Medulla oblongata (tissue), 1 donor: ENCODE data around the gene CORO2B.

Experiments
- DNase-seq: peaks from one replicate; pipeline ENCODE4 v3.0.0-alpha.2; 2015; ENCODE audit errors: extremely low spot score

The CORO2B gene

DNA sequence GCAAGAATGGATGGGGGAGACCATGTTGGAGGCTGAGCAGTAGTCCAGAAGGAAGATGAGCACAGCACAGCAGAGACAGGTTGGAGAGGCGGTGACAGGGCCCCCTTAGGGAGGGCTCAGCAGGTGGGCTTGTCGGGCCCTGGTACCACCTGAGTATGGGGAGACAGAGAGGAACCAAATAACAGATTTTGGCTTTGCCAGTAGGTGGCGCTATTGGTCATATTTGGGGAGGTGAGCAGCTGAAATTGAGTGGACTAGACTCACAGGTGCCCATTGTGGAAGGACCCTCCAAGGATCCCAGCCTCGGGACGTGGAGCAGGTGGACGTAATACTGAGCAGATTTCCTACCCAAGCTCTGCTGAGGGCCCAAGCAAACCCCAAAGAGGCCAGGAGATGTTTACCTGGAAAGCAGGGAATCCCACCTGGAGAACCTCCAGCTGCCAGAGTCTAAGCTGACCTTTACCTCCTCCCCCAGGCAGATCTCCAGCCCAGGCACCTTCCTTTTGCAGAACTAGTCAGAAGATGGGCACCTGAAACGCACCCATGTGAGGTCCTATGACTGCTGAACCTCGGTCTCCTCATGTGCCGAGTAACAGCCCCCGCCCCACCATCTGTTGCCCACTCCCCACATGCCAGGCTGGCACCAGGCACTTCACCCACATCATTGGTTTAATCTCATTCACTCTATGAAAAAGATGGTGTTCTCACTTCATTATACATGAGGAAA lies 24.6 kb upstream of the CORO2B start:
- peak; percentile 89 for DNase-seq

DNA sequence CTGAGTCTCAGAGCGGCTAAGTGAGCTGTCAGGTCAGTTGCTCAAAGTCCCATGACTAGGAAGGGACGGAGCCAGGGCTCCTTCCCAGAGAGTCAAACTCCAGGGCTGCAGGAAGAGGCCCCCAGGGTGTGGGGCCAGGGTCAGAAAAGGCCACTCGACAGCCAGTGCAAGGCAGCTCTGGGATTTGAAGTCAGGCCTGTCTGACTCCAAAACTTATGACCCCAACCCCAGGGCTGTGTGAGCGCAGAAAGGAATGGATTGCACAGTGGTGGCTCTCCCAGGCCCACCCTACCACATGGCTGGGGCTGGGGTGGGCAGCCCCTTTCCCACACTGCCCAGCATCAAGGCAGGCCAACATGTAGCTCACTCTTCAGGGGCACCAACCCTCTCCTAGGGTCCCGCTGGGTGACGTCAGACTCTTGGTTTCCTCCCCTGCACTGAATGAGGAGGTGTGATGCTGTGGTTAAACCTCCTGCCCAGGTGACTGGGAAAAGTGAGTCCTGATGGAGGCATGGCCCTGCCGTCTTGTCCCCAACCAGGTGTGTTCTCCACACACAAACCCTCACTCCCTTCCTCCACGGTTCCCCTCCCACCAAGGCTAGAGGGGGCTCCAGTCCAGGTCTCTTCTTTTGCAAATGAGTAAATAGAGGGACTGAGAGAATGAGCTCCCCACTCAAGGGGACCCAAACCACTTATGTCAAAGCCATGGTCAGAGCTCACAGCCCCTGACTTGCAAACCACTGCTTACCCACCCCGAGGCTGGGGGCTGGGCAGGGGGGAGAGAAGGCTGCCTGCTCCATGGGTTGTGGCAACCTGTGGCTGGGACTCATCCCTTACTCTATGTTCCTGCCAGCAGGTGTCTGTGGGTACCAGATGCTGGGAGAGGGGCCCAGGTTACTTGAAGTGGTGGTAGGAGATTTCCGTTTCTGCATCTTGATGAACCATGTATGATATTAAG lies 23.8 kb upstream of the CORO2B start:
- no peak for DNase-seq

- DNase-seq: no peak
Observed at GRCh38 chr15:68555679-68556037, 23.1 kb upstream of the CORO2B start.

GRCh38 chr15:68556139-68556990 lies 22.4 kb upstream of the CORO2B start:
- DNase-seq: no peak

DNA sequence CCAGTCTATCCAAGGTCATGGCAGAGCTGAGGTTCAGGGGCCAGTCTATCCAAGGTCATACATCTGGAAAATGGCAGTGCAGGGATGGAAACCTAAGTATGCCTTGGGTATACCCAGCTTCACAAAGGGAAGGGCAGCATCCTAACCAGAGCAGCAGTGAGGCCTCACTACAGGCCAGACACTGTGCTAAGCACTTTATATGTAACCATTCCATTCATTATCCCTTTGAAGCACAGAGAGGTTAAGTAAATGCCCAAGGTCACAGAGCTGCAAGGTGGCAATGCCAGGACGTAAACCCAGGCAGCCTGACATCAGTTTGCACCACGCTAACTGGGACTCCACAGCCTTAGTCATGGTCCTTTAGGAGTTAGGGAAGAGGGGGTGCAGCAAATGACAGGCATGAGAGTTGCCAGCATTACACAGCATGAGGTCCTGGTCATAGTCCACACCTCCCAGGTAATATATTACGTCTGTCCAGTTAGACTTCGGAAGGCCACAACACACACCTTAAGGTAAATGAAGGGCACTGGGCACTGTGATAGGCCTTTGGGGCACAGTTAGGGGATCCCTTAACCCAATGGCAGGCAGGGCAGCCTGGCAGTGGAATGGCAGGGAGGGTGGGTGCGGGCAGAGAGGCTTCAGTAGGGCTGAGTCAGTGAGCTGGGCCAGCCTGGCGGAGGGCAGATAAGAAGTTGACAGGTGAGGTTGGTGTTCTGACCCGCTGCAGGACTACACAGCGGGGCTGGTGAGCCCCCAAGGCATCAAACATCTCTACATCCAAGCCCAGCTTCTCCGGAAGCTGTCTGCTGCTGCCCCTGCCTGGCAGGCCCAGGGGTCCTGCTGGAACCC lies 21.1 kb upstream of the CORO2B start:
- DNase-seq: no peak

DNA sequence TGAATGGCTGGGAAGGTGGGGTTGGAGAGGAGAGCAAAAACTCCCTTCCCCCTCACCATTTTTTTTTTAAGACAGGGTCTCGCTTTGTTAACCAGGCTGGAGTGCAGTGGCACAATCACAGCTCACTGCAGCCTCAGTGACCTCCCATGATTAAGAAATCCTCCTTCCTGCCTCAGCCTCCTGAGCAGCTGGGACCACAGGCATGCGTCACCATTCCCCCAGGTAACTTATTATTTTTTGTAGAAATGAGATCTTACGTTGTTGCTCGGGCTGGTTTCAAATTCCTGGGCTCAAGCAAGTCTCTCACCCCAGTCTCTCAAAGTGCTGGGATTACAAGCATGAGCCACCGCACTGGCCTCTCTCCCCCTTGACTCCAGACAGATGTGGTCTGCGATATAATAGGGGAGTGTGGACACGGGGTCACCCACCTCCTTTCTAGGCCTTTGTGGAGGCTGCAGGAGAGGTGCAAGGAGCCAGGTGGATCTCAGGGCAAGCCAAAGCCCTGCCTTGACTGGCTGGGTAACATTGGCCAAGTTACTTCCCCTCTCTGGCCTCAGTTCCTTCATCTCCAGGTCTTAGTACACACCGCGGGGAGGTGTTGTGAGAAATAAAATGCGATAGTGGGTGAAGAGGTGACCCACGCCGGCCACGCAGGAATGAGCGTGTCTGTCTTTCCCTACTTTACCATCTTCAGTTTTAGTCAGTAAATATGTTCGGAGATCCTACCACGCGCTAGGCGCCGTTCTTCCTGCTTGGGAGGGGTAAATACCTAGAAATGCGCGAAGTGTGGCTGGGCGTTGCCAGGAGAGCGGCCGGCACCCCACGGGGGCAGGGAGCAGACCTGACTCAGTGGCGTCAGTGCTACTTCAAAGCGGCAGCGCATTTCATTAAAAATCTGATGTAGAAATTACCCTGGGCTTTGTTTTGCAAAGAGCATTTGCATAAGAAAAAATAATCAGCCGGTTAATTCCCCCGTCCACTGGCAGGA lies 20.2 kb upstream of the CORO2B start:
- DNase-seq: no peak

- peak; percentile 86 for DNase-seq
Observed at GRCh38 chr15:68559345-68560310, 19.2 kb upstream of the CORO2B start.

- DNase-seq: no peak
Observed at GRCh38 chr15:68560501-68561113, 18.2 kb upstream of the CORO2B start.

DNA sequence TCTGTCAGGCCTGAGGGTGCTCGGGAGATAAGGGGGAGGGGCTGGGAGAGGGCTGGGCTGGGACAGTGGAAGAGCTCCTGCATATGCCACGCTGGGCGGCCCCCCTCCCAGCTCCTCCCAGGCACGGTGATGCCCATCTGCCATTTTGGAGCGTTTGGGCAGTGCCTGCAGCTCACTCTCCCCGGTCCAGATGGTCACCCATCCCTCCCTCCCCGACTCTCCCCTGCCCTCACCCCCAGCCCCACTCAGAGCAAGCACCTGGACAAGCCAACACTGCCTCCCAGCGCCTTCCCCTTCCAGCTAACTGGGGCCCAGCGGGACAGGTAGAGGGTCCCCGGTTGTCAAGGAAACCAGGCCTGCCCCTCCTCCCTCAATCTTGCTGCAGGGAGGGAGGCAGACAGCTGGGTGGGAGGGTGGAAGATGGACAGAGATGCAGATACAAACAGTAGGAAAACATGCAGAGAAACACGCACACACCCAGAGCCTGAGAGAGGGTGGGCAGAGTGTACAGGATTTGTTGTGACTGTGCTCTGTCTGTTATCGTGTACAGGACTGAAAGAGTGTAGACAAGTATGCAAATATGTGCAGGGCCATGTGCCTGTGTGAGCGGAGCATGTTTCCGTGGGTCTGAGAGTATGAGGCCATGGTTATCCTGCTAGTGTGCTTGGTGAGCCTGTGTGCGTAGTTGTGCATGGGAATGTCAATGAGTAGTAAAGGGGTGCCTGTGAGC lies 17.5 kb upstream of the CORO2B start:
- no peak for DNase-seq

- DNase-seq: no peak
Observed at GRCh38 chr15:68561901-68562300, 16.9 kb upstream of the CORO2B start.

- no peak for DNase-seq
Observed at GRCh38 chr15:68564173-68564572, 14.6 kb upstream of the CORO2B start.

DNA sequence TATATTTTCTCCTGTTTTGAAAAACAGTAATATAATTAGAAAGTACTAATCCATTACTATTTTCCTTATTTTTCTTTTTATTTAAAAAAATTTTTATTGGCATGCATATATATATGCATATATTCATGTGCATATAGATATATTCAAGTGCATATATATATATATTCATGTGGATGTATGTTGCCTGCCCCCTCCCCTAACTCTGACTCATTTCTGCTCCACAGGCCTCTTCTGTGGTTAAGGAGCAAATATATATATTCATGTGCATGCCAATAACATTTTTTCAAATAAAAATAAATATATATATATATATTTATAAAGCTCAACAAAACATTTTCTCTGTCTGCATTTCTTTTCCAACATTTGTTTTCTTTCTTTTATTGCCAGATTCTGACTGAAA lies 13.6 kb upstream of the CORO2B start:
- no peak for DNase-seq

DNA sequence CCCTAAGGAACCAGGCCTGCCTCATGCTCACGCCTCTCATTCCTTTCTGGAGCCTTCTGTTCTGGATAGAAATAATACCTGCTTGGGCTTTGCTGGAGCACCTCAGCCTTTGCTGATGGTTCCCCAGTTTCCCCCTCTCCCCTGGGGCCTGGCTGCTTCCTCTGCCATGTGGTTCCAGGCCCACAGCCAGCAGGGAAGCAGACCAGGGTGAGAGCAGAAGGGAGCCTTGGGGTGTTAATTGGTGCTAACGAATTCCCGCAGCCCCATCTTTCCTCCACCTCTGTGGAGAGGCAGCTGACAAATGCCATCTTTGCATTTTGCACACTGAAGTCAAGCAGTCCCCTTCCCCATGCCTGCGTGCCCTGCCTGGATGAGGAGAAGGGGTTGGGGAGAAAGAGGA lies 13.1 kb upstream of the CORO2B start:
- DNase-seq: no peak

DNA sequence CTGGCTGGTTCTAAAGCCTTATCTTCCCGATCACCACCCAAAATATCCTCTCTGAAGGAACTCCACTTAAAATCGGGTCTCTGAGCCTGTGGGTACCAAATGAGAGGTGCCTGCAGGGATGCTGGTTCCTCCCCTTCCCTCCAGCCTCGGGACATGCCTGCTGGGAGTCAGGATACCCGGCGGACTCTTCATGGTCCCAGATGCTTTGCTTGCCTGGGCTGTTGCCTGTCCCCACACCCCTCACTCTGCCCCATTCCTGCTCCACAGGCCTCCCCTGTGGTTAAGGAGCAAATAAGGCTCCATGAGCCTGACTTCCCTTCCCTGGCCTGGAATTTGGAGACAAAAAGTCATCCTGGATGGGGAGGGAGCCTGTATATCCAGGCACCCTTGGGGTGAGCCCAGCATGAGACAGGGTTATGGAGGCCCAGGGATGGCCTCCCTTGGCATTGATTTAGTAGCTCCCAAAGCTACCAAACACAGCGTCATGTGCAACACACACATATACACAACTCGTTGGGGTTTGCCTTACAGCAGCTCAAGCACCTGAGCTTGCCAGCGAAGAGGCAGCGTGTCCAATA lies 12.3 kb upstream of the CORO2B start:
- no peak for DNase-seq

DNA sequence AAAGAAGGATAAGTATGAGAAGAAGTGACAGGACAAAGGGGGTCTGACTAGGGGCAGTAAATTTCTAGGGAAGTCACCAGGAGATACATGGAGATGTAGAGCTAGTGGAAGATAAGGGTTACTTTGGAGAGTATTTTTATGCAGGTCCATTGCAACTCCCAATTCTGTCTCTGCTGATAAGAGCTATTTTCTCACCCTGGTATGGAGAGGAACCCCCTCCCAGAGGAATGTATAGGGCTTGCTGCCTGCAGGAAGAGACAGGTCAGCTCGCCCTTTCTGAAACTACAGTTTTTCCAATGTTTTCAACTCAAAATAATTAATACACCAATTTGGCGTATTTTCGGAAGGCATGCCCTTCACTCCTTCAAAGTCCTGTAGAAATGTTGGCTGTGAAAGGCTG lies 11.4 kb upstream of the CORO2B start:
- DNase-seq: no peak

- no peak for DNase-seq
Observed at GRCh38 chr15:68570974-68571373, 7.8 kb upstream of the CORO2B start.

DNA sequence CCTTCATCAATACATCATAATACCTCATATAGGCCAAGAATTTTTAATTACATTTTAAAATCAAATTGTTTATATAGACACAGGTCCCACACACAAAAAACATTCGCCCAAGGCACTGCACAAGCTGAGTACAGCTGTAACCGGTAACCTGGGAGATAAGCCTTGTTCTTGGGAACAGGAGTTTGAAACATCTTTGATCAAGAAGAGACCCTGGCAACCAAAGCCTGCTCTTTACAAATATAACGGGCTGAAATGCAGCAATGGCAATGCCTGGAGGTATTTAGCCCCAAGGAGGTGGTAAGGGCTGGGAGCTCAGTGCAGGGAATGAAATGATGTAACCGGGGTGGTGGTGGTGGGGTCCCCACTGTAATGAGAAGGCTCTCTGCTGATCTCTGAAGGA lies 7.2 kb upstream of the CORO2B start:
- DNase-seq: no peak
